Measurements from ENCODE around the gene HAUS8.

The HAUS8 gene

DNA sequence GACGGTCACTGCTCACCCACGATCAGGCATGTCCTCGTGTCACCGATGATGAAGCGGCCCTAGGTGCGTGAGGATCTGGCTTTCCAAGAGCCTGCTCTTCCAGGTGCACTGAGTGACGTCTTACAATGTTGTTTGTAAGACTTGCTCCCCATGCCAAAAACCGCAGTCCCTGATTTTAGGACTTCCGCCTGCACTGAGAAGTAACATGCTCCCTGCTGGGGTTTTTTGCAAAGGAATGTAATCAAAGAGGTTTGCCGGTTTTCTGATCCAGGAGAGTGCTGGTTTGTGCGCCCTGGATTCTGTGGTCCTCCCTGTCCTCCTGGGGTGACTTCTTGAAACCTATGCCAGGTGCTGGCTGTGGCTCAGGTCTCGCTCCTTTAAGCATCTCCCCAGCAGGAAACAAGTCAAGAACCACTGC is 39.2 kb upstream of the HAUS8 start:
- no peak overlapping the region for H3K4me3 ChIP-seq (ENCODE audit: low read depth, low read length)
- TF ChIP-seq, protein P1, sequence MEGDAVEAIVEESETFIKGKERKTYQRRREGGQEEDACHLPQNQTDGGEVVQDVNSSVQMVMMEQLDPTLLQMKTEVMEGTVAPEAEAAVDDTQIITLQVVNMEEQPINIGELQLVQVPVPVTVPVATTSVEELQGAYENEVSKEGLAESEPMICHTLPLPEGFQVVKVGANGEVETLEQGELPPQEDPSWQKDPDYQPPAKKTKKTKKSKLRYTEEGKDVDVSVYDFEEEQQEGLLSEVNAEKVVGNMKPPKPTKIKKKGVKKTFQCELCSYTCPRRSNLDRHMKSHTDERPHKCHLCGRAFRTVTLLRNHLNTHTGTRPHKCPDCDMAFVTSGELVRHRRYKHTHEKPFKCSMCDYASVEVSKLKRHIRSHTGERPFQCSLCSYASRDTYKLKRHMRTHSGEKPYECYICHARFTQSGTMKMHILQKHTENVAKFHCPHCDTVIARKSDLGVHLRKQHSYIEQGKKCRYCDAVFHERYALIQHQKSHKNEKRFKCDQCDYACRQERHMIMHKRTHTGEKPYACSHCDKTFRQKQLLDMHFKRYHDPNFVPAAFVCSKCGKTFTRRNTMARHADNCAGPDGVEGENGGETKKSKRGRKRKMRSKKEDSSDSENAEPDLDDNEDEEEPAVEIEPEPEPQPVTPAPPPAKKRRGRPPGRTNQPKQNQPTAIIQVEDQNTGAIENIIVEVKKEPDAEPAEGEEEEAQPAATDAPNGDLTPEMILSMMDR (IDR thresholded peaks at IDR 0.05; ENCODE audit: borderline replicate concordance, insufficient read depth, low read depth, low read length) = no peak

- no peak overlapping the region for H3K4me3 ChIP-seq (ENCODE audit: low read depth, low read length)
- TF ChIP-seq, protein P1 (IDR thresholded peaks at IDR 0.05; ENCODE audit: borderline replicate concordance, insufficient read depth, low read depth, low read length) = no peak
These were observed 38.0 kb upstream of the HAUS8 start for GRCh38 chr19:17113127-17113785.

GRCh38 chr19:17112700-17113099 is 37.4 kb upstream of the HAUS8 start:
- TF ChIP-seq, protein P1 (IDR thresholded peaks at IDR 0.05; ENCODE audit: borderline replicate concordance, insufficient read depth, low read depth, low read length) = no peak
- H3K4me3 ChIP-seq (ENCODE audit: low read depth, low read length) = no peak overlapping the region

- TF ChIP-seq, protein P1 (IDR thresholded peaks at IDR 0.05; ENCODE audit: borderline replicate concordance, insufficient read depth, low read depth, low read length) = no peak
- H3K4me3 ChIP-seq (ENCODE audit: low read depth, low read length) = no peak overlapping the region
These were observed 37.0 kb upstream of the HAUS8 start for GRCh38 chr19:17112271-17112670.

DNA sequence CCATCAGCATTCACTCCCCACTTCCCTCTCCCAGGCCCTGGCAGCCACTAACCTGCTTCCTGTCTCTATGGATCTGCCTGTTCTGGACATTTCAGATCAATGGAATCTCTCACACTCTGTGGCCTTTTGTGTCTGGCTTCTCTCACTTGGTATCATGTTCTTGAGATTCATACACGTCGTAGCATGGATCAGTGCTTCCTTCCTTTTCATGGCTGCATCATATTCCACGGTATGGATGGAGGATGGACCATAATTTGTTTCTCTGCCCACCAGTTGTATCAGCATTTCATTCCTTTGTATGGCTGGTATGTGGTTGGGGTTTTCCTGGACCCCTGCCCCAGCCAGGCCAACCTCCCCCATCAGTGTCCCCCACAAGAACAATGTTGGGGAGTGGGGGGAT is 36.5 kb upstream of the HAUS8 start:
- no peak overlapping the region for H3K4me3 ChIP-seq (ENCODE audit: low read depth, low read length)
- TF ChIP-seq, protein P1 (IDR thresholded peaks at IDR 0.05; ENCODE audit: borderline replicate concordance, insufficient read depth, low read depth, low read length) = no peak

- TF ChIP-seq, protein P1 (IDR thresholded peaks at IDR 0.05; ENCODE audit: borderline replicate concordance, insufficient read depth, low read depth, low read length) = 0 out of 2 replicates have a peak, but pooled peaks have one; percentile 13
- H3K4me3 ChIP-seq (ENCODE audit: low read depth, low read length) = no peak overlapping the region
These were observed 35.3 kb upstream of the HAUS8 start for GRCh38 chr19:17110599-17110966.

- H3K4me3 ChIP-seq (ENCODE audit: low read depth, low read length) = peak overlapping the region; percentile 26
These were observed 34.8 kb upstream of the HAUS8 start for GRCh38 chr19:17109962-17110598.

More at GRCh38 chr19:17109962-17110598, 34.8 kb upstream of the HAUS8 start:
- TF ChIP-seq, protein P1 (IDR thresholded peaks at IDR 0.05; ENCODE audit: borderline replicate concordance, insufficient read depth, low read depth, low read length) = no peak

All from GM12875 (cell line).